GM18517 (cell line): ENCODE measurements around the gene HMCES.

Experiments
- ATAC-seq: cut with Tn5 transposase; IDR thresholded peaks from one replicate; pipeline ENCODE4 v1.9.1; 2021; ENCODE audit warnings: mild to moderate bottlenecking, moderate library complexity; ENCODE audit not compliant: unreplicated experiment

Gene HMCES

DNA sequence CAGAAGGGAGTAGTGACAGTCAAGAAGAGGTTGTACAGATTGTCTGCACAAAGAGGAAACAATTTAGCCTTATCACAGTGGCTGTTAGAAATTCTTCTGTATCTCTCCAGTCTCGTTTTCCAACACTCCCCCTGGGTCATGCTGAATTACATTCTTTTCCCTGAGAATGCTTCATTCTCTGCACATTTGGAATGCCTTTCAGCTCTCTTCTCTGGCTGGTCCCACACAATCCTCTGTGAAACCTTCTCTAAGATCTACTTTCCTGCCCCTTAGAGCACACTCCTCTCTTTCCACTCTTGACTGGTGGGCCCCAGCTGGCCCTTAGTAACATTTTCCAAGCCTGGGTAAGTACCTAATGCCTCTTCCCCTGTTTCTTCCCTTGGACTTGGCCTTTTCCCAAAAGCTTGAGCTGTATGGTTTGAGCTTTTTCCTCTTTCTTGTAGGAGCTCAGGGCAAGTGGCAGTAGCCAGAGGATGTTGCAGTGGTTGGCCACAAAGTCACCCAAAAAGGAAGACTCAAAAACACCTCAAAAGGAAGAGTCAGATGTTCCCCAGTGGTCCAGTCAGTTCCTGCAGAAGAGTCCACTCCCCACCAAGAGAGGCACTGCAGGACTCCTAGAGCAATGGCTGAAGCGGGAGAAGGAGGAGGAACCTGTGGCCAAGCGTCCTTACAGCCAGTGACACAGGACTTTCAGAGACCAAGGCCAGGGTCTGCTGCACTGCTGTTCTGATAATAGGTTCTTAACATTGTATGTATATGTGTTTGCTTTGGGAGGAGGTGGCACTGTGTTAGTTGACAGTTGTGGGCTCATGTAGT, 25.7 kb downstream of the HMCES start:
- no peak for ATAC-seq

DNA sequence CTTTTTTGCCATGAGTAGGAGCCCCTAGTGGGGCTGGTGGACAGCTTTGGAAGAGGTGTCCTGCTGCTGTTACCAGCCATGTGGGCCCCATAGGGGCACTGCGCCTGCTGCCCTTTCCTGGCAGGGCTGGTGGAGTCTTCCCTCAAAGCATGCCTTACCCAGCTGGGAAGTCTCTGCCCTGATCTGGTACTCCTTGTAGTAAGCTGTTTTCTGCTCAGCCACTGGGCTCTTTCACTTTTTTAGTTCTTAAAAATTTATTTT, 26.2 kb downstream of the HMCES start:
- no peak for ATAC-seq

DNA sequence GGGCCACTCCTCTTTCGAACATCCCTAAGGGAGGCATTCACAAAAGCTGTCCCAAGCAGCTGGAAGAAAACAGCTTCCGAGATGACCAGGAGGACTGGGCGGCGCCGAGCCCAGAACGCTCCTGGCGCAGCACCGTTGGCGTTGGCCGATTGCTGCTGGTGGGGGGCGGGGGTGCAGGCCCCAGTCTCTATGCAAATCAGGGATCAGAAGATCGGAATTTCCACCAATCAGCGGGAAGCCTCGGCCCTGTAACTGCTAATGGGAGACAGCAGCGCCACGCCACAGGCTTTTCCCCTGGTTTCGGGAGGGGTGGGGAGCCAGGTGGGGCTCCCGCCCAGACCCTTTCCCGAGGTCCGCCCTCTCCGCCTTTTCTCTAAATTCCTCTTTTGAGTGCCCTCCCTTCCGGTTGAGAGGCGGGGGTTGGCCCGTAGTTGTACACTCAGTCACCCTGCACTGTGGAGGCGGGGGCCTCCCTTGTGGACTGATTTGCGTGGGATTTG, 27.0 kb downstream of the HMCES start:
- ATAC-seq = no peak

DNA sequence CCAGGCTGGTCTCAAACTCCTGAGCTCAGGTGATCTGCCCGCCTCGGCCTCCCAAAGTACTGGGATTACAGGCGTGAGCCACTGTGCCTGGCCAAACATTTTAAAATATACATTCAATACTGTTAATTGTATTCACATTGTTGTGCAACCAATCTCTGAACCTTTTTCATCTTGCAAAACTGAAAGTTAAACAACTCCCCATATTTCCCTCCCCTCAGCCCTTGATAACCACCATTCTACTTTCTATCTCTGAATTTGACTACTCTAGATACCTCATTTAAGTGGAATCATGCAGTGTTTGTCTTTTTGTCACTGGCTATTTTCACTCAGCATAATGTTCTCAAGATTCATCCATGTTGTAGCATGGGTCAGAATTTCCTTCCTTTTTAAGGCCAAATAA, 30.0 kb downstream of the HMCES start:
- ATAC-seq = no peak

DNA sequence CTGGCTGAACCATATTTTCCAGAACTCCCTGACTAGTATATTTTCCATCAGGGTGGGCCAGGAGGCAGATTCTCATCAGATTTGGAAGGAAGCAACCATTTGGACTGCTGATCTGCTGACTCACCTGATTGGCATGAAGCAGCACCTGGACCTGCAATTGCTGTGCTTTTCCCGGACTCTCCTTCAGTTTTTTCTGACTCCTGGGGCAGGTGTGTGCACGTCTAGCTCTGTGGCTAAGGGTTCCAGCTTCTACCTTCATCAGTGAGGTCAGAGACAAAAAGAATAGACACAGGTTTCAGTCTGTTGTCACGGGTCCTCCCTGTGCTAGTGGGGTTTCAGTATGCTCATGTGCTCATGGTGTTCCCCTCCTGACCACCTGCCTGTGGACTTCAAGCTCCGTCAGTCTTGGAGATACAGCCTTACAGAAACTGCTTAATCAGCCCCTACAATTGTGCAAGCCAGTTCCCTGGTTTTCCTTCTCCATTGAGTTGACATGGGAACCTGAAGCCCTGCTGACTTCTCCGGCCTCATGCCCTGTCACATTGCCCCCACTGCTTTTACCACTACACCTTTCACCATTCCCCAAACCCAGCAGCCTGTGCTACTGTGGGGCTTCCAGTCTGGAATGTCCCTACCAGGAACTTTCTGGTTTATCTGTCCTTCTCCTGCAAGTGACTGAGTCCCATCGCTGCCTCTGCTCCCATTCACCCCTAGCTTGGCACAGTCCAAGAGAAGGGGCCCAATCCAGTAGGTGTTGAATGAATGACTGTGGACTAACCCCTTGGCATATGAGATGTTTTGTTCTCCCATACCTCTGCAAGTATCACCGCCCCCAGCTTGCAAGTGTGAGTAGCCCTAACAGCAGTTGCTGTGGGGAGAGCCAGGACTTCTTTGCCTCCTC, 31.7 kb downstream of the HMCES start:
- ATAC-seq = no peak

DNA sequence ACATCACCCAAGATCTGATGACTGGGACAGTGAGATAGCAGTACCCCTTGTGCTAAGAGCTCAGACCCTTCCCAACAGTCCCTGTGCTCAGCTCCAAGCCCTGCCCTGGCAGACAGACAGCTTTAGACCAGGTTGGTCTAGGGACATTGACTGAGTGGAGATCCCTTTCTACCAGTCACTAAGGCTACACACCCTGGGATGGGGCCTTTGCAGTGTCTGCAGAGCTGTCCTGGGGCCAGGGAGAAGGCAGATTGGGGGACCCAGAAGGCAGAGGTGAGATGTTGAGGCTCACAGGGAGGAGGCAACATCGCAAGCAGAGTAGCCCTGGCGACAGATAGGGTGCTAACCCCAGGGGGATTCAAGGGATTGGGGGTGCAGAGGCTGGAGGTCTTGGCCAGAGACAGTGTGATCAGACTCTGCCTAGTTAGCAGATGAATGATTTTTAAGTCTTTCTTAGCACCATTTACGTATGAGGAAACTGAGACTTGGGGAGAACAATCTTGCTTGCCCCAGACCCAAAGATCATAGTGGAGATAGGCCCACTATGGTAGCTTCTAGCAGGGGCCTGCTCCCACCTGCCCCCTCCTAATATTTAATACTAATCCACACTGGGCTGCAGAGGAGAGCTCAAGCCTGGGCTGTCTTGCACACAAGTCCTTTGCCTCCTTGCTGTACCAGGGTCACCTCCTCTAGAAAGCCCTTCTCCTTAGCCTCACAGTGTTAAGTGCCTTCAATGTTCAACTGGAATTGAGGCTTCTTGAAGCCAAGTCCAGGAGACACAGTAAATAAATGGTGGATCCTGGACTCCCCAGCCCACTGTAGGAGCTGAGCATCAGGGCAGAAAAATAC, 32.6 kb downstream of the HMCES start:
- ATAC-seq = no peak

DNA sequence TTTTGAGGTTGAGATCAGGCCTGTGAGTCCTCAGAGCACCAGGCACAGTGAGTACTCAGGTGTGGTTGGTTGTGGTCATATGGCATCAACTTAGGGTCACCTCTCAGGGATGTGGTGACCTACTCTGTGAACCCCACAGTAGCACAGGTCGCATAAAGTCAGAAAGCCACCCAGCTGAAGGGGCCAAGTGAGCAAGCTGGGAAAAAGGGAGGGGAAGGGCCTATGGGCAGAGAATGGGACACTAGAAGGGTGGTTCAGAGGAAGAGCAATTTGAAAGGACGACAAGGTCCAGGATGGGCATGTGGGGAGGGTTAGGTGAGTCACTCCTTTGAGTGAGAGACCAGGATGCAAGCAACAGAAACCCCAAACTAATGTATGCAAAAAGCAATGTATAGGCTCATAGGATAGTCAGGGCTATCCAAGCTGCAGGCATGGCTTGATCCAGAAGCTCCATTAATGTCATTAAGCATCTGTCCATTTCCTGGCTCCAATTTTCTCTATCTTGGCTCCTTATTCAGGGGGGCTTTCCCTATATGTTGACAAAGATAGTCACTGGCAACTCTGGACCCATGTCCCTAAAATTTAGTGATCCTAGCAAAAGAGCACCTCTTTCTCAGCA, 33.5 kb downstream of the HMCES start:
- ATAC-seq = no peak

DNA sequence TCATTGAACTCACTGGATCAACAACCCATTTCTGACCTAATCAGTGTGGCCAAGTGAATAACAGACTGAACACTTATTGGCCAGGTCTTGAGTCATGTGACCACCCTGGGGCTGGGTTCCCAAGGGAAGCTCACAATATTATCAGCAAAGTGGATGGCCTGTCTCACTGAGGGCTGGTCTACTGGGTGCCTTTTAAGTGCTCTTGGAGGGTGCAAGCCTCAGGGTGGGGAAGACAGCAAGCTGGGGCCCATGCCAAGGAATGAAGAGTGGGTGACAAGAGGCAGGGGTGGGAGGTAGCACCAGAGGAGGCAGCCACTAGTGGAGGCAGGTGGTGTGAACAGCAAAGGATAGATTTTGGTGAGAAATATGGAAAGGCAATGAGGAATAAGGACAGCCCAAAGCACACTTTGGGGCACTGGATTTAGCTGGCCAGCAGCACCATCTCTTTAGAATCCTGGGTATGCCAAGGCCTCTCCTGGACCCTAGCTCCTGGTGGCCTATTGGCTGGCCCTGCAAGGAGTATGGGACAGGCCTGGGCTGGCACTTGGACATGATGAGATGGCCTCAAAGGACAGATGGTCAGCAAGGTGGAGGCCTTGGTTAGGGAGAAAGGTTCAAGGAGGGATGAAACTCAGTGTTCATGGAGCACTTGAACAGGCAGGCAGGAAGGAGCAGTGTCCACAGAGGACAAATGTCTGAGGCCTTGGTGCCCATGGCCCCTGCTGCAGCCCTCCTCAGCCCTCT, 34.2 kb downstream of the HMCES start:
- ATAC-seq = no peak

DNA sequence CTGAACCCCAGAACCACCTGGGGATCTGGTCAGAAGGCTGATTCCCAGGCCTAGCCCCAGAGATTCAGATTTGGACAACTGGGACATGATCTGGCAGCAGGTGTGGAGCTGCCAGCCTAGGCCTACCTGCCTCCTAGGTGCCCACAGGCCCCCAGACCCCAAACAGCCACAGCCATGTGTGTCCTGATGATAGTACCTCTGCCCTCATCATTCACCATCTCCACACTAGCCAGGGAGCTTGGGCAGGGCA, 34.7 kb downstream of the HMCES start:
- ATAC-seq = no peak

DNA sequence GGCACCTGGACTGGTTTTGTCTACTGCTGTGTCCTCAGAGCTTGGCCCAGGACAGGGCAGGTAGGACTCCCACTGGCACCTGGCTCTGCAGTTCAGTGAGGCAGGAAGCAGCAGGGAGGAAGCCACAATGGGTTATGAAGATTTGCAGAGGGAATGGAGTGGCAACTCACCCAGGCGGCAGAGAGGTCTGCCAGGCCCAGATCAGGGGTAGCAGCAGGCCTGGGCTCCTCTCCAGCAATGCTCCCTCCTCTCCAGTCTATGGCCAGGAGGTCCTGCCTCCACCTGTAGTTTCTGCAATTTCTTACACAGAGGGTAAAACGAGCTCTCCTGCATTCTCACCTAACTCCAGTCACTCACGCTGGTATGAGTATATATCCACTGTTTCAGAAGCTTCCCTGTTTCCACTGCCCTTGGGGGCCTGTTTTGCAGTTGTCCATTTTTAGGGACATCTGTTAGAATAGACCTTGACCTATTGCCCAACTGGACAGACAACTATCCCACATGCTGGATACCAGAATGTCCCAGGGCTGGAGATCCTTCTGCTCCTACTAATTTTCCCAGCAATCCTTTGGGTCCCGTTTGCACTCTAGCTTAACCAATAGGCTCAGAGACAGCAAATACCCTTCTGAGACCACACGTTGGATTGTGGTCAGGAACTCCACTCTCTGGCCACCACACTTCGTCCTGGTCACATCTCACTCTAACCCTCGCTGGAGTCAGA, 35.2 kb downstream of the HMCES start:
- ATAC-seq = no peak

DNA sequence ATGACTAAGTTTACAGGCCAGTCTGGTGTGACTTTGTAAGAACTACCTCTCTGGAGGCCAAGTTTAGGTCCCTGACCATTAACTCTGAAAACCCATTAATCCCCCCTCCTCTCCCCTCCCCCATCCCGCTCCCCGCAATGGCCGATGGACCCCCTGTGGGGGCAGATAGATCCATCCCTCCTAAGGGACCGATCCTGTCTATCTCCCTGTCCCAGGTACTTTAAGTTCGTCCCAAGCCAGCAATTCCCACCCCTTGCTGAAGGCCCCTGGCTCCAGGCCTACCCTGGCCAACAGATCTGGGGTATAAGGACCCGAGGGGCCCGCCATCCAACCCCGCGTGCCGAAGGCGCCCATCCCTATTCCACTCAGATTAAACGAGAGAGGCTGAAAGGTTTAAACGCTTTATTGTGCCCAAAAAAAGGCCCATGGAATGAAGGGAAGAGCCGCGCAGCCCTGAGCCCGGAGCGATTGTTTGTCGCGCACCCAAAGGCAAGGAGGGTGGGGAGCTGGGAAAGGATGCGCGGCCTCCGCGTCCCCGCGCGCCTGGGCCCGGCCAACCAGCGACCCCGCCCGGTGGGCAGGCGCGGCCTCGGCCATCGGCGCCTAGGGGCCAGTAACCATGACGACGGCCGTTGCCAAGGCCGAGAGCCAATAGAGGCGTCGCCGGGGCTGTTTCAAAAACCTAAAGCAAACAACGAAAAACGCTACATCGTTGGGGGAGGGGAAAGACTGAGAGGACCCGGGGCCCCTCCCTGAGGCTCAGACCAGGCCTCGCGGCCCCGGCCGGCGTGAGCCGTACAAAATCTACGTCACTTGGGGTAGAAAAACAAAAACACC, 35.9 kb downstream of the HMCES start:
- no peak for ATAC-seq

DNA sequence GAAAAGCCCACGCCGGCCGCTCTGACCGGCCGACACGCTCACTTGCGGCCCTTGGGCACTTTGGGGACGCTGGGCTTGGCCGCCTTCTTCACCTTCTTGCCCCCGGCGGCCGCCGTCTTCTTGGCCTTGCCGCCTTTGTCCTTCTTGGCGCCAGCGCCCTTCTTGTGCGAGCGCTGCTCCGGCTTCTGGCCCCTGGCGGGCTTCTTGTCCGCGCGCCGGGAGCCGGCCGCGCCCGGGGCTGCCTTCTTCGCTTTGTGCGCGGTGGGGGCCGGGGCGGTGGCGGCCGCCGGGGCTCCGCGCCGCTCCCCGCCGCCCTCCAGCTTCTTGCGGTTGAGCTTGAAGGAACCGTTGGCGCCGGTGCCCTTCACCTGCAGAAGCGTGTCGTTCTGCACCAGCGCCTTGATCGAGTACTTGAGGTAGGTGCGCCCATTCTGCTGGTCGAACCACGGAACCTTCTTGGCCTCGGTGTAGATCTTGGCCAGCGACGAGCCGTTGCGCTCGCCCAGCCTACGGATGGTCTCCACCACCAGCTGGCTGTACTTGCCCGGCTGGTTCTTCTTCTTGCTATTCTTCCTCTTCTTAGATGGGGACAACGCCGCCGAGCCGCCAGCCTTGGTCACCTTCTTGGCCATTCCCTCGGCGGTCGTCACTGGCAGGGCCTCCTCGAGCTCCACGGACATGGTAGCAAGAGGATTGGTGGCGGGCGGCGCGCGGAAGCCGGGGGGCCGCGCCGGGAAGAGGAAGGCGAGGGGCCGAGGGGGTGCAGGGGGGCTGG, 36.7 kb downstream of the HMCES start:
- no peak for ATAC-seq

DNA sequence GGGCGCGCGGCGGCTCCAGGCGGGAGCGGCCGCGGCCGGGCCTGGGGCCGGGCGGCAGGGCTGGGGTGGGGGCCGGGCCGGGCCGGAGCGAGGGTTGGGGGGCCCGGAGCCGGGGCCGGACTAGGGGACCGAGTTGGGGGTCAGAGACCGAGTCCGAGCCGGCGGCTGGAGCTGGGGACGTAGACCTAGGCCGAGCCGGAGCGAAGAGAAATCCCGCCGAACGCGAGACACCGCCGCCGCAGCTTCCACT, 37.3 kb downstream of the HMCES start:
- no peak for ATAC-seq

DNA sequence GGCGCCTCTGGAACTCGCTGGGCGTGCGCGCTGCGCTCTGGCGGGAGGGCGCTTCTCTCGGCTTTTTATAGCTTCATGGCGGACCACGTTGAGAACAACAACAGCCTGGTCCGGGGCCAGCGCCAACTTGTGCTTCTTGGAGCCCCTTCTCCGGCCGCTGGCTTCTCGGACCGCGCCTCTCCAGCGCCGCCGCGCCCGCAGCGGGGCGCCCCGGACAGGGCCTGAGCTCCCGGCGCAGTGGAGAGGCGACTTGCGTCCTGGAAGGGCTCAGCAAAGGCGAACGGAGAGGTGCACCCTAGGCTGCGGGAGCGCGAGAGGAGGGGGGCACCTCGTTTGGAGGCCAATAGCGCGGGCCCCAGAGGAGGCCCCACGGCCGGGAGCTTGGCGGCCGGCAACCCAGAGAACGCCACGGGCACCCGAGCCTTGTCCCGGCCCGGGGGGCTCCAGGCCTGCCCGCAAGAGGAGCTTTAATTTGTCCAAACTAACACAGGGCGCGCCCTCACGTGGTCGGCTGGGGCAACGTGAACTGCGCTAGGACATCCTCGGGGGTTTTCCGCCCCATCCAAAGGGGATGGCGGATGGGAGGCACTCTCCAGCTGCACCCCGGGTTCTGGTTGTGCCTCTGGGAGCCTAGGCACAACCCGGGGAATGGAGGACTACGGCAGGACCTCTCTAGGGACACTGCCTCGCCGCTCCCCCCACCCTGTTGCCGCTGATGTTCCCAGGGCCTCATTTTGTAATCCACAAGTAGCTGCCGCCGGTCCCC, 37.8 kb downstream of the HMCES start:
- ATAC-seq = no peak

DNA sequence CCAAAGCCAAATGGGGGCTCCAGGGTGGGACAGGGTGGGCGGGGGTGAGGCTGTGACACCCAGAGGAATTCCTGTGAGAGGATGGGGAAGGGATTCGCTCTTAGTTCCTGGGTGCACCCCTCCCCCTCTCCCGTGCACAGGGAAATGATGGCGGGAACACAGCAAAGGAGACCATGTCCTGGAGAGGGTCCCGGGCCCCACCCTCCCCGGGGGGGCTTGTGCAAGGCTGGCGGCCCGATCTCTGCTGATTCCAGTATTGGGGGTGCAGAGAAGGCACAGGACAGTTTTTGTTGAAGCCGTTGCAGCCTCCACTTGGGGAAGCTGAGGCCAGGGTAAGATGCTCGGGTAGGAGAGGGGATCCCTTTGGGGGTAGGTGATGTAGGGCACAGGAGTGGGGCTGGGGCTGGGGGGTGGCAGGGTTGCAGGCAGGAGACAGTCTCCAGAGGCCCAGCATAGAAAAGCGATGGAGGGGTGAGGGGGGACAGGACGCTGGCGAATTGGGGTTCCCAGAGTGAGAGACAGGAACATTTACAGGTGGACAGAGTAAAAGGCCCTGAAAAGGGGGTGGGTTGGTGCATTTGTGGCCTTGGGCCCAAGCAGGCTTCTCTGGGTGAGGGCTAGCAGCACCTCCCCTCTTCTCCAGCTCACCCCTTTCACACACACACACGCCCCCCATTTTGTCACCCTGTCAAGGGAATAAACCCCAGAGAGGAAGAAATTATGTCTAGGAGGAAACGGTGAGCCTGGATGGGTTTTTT, 38.5 kb downstream of the HMCES start:
- ATAC-seq = no peak

DNA sequence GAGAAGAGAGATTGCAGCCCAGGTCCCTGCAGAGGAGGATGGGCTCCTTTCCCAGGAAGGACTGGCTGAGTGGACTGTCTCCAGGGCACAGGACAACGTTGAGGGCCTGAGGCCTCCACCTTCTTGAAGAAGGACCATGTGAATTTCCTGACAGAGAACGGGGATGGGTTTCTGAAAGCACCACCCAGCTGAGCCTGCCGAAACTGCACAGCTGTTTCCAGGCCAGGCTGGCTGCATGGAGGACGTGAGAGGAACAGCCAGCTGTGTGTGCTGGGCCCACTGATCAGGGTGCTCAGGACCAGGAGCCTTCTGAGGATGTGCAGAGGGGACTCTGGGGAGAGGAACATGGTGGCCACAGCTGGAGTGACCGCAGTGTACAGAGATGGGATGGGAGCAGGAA, 39.2 kb downstream of the HMCES start:
- ATAC-seq = no peak

DNA sequence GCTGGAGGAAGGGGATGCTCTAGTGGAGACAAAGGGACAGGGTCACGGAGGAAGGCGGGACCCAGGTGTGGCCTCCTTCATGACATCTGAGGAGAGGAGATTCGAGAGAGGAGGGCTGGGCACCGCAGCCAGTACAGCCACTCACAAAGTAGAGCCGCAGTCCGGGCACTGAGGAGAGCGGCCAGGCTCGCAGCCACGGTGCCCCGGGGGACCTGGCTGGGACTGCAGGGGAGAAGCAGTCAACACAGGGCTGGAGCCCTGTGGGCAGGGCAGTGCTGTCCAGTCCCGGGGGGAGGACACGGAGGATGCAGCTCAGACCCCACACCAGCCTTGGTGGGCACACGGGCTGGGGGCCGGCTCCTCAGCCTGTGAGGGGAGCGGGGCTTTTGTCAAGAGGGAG, 40.3 kb downstream of the HMCES start:
- no peak for ATAC-seq
